Measurements from ENCODE around the gene SOBP.

GRCh38 chr6:107546691-107547450 lies 57.0 kb downstream of the SOBP start:
- no peak for TF ChIP-seq POLR2A (IDR thresholded peaks at IDR 0.05)
- TF ChIP-seq CTCF (IDR thresholded peaks at IDR 0.05): no peak

Measured in vagina (tissue), 2 donors.